Fibroblast of peridontal ligament (primary cell): Measurements from ENCODE around the gene FBXW4.

Experiments used
- DNase-seq: peaks from one replicate; pipeline ENCODE4 v3.0.0-alpha.2; 2010; ENCODE audit errors: extremely low read depth

Gene FBXW4, protein sequence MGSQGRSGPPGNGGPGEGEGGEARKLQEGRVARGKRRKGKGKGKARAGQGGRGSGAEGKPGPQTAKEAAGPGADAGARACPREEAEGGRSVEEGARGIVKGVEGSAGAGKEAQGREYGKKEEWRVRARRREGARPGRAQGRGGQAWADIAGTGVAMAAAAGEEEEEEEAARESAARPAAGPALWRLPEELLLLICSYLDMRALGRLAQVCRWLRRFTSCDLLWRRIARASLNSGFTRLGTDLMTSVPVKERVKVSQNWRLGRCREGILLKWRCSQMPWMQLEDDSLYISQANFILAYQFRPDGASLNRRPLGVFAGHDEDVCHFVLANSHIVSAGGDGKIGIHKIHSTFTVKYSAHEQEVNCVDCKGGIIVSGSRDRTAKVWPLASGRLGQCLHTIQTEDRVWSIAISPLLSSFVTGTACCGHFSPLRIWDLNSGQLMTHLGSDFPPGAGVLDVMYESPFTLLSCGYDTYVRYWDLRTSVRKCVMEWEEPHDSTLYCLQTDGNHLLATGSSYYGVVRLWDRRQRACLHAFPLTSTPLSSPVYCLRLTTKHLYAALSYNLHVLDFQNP

DNA sequence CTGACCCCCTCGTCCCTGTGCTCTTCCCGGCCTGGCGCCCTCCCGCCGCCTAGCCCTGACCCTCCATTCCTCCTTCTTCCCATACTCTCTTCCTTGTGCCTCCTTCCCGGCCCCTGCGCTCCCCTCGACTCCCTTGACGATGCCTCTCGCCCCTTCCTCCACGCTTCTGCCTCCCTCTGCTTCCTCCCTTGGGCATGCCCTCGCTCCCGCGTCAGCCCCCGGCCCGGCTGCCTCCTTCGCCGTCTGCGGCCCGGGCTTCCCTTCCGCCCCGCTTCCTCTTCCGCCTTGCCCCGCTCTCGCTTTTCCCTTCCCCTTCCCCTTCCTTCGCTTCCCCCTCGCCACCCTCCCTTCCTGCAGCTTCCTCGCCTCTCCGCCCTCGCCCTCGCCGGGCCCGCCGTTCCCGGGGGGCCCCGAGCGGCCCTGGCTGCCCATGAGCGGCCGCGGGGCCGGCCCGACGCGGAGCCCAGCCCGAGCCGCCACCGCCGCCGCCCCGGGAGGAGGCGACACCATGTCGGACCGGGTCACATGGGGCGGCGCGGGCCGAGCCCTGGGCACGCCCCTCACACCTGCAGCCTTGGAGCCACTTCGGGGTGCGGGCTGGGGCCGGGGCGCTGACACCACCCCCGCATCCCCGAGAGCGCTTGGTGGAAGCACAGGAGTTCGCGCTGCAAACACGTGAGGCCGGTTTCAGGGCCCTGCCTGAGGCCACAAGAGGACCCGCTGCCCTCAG, at the start of gene FBXW4:
Gene FBXW4, minus strand, starts transcription at position 497 of the 730 bp plus-strand sequence. Its CDS starts 65 bp downstream, at position 432.
- DNase-seq = peak; percentile 20

DNA sequence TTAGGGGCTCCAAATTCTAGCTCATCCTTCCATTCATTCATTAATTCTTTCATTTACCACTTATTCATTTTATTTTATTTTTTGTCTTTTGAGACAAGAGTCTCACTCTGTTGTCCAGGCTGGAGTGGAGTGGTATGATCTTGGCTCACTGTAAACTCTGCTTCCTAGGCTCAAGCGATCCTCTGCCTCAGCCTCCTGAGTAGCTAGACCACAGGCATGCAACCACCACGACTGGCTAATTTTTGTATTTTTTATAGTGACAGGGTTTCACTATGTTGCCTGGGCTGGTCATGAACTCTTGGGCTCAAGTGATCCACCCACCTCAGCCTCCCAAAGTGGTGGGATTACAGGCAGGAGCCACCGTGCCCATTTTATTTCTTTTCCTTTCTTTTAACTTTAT, 49.3 kb upstream of the FBXW4 start:
- DNase-seq = peak; percentile 2

DNA sequence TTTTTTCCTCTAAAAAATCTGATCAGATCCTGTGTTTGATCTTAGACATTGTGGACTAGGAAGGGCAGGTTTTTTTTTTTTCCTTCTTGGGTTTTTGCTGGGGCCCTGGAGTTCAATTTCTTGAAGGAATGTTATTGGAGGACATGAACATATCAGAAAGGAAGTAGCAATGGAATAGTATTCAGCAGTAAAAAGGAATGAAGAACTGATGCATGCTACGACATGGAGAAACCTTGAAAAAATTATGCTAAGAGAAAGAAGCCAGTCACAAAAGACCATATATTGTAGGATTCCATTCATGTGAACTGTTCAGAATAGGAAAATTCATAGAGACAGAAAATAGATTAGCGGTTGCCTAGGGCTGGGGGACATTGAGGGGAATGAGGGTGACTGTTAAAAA, 47.0 kb upstream of the FBXW4 start:
- DNase-seq = no peak

DNA sequence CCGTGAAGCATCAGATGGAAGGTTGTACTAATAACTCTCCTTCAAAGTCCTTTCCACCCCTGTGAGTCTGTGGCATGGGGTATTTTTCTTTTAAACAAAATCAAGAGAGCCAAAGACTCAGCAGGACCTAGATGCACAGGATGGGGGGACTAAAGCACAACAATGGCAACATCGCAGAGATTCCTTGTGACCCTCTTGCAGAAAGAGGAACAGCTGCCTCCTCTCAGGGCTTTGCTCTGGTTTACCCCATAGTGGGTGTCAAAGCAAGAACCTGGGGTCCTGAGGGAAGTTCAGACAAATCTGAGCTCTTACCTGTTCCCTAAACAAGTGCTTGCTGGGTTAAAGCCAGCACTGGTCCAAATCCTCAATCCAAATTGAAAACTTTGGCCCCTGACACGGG, 41.7 kb upstream of the FBXW4 start:
- DNase-seq = no peak

DNA sequence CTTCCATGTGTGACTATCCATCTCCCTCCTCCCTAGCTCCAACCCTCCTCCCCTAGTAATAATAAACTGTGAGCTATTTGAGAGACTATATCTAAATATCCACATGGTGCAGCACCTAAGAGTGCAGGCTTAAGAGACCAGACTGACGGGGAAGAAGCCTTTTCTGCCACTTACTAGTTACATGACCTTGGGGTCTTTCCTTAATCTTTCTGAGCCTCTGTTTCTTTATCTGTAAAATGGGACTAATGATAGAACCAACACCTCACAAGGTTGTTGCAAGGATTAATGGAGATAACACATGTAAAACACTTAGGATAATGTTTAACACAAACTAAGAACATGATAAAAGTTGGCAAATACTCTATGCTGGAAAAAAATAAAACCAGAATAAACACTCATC, 37.1 kb upstream of the FBXW4 start:
- DNase-seq = no peak

DNA sequence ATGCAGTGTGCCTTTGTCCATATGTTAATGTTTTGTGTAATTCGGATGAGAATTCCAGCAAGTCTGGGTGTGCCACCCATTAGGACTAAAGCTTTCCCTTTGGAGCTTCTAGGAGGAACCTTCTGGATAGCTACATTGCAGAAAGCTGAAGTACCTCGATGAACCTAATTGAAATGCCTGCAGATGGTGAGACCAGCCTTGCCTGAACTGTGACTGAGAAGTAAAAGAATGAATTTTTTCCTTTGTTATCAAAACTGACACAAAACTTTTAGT, 31.1 kb upstream of the FBXW4 start:
- no peak for DNase-seq

DNA sequence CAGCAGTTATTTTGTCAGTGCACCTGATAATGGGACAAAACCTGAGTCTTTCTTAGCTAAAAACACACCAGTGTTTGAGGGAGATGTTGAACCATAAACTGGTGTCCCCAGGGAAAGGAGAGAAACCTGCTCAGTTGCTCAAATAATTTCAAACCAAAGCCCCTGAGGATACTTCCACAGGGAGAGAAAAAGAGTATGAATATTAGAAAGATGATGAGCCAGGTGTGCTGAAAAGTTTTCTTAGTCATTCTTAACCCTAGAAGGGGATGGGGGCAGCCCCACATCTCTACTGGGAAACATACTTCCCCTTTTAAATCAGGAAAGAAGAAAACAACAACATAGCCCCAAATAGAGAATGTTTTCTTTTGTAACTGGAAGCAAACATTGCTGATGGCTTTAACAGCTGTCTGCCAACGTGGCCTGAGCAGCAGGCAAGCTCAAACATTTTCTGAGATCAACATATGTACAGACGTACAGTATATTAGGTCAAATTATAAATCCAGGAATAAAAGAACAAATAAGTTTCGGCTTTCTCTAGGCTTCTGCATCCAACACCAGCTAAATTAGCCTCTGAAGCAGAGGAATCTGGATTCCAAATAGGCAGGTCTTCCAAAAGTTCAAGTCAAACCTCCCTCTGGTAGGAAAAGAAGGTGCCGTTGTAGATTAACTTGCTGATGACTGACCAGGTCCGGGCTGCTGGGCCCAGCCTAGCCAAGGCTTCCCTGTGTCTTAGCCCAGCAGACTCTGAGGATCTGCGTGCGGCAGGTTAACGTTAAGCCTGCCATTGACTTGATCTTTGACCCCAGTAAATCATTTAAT, 30.5 kb upstream of the FBXW4 start:
- DNase-seq = no peak

DNA sequence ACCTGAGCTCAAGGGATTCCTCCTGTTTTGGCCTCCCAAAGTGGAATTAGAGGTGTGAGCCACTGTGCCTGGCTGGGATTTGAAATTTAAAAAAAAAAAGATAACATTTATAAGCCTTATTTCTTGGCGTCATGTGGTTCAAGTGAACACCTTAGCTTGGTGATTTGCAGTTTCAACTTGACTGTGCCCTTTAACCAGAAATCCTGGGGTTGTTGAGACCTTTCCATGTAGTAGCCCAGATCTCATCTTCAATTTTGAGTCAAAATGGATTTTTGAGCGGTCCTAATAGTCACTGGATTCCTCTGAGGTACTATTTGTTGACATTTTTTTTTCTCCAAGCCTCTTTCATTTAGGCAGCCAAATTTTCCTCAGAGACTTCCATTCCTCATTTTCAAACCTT, 29.5 kb upstream of the FBXW4 start:
- DNase-seq = no peak

DNA sequence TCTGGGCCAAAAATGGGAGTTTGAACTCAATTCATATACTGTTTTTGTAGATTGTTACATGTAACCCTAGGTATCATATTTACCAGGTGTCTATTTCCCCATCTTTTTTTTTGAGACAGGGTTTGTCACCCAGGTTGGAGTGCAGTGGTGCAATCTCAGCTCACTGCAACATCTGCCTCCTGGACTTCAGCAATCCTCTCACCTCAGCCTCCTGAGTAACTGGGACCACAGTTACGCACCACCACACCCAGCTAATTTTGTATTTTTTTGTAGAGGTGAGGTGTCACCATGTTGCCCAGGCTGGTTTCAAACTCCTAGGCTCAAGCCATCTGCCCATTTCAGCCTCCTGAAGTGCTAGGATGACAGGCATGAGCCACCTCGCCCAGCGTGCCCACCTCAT, 28.2 kb upstream of the FBXW4 start:
- DNase-seq = no peak

DNA sequence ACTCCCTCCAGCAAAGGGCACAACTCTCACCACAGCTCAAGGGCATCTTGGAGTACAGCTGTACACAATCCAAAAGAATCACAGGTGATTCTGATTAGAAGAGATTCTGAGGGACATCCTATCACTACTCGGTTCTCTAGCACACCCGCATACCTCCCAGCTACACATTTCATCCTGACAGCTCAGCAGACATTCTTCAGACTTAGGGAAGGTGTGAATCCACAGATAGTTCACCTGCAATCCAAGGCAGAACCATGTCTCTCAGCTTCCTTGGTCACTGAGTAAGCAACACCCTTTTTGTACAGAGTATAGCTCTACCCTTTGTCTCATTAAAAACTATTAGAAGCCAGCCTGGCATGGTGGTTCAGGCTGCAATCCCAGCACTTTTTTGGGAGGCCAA, 26.8 kb upstream of the FBXW4 start:
- DNase-seq = no peak

DNA sequence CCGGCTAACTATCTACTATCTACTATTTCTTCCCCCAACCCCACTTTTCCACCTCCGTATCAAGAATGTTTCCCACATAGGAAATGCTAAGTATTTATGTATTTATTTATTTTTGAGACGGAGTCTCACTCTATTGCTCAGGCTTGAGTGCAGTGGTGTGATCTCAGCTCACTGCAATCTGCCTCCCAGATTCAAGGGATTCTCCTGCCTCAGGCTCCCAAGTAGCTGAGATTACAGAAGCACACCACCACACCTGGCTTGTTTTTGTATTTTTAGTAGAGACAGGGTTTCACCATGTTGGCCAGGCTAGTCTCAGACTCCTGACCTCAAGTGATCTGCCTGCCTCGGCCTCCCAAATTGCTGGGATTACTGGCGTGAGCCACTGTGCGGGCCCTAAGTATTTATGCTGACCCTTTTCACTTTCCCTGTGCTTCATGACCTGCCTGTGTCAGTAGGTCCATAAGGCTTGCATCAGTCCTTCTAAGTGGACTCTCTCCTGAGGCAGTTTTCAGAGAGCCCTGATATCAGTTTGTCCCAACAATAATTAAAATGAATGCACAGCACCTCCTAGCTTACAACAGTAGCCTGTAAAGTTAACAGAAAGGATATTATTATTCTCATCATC, 25.7 kb upstream of the FBXW4 start:
- DNase-seq = no peak

DNA sequence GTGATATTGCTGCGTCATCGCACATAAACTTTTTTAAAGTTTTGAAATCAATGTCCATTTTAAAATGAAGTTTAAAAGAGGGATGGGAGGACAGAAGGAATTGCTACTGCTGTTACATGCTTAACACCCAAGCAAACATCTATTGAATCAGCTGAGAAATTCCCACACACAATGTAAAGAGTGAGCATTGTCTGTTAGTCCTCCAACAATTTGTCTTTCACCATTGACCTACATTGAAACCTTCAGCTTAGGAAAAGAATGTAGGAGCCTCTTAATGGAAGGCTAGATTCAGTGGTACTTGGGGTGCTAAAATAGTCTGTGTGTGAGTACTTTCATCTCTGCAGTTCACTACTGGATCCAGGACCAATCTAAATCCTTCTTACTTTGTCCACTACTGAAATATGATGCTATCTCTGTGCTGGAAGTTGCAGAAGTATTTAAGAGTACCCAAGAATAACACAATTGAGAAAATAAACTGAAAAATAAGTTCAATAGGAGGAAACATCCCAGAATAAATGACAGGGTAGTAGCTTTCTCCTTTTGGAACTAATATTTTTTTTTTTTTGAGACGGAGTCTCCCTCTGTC, 23.8 kb upstream of the FBXW4 start:
- peak; percentile 26 for DNase-seq

DNA sequence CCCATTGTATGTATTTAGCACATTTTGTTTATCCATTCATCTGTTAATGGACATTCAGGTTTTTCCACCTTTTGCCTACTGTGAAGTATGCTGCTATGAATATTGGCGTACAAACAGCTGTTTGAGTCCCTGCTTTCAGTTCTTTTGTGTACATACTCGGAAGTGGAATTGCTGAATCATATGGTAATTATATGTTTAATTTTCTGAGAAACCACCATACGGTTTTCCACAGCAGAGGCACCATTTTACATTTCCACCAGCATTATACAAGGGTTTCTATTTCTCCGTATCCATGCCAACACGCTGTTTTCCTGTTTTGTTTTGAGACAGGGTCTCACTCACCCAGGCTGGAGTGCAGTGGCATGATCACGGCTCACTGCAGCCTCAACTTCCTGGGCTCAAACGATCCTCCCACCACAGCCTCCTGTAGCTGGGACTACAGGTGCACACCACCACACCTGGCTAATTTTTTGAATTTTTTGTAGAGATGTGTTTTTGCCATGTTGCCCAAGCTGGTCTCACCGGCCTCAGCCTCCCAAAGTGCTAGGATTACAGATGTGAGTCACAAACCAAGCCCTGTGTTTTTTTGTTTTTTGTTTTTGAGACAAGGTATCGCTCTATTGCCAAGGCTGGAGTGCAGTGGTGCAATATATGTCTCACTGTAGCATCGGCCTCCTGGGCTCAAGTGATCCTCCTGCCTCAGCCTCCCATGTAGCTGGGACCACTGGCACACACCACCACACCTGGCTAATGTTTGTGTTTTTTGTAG, 22.1 kb upstream of the FBXW4 start:
- peak; percentile 13 for DNase-seq

DNA sequence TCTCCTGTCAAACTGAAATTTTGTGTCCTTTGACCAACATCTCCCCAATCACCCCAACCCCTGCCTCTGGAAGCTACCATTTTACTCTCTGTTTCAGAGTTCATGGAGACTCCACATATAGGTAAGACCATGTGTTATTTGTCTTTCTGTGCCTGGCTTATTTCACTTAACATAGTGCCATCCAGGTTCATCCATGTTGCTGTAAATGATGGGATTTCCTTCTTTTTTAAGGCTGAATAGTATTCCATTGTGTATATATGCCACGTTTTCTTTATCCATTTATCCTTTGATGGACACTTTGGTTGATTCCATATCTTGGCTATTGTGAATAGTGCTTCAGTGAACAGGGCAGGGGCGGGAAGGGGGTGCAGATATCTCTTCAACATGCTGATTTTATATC, 18.0 kb upstream of the FBXW4 start:
- no peak for DNase-seq

DNA sequence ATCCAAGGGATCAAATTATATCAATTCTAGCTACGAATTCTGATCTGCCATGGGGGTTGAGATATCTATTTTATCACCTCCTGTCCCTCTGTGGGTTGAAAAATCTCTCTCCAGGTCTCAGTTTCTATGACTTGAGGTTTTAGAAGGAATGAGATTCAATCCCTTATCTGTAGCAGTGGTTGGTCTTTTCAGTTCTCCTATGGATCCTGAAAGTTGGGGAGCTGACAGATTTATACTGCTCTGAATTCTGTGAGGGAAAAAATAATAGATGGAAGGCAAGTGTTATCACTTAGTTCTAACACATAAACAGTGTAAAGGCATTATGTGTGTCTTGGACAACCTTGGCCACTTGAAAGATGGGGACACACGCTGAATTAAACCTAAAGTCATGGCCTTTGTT, 15.8 kb upstream of the FBXW4 start:
- no peak for DNase-seq

DNA sequence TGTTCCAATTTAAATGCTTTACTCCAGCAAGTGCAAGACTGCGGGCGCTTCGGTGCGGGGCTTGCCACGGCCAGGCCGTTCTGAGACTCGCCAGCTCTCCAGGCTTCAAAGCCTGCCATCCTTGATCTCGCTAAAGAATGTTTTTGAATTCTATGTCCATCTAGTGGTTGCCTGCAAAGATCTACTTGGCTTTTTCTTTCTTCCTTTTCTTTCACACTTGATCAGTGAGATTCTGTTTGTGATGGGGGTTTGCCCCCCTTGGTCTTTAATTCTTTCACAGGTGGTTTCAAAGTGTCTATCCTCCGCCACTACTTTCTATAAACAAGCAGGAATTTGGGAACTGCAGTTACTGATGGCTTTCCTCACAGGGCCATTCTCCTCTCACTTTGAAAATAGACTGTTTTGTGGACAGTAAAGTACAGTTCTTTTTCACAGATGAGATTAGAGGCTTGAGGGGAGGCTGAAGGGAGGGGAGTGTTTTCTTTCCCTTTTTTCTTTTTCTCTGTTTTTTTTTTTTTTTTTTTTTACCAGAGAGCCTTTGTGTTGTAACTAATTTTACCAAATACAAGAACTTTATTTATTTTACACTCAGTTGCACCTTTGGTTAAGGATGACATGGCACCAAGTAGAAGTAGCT, 15.2 kb upstream of the FBXW4 start:
- DNase-seq = no peak

DNA sequence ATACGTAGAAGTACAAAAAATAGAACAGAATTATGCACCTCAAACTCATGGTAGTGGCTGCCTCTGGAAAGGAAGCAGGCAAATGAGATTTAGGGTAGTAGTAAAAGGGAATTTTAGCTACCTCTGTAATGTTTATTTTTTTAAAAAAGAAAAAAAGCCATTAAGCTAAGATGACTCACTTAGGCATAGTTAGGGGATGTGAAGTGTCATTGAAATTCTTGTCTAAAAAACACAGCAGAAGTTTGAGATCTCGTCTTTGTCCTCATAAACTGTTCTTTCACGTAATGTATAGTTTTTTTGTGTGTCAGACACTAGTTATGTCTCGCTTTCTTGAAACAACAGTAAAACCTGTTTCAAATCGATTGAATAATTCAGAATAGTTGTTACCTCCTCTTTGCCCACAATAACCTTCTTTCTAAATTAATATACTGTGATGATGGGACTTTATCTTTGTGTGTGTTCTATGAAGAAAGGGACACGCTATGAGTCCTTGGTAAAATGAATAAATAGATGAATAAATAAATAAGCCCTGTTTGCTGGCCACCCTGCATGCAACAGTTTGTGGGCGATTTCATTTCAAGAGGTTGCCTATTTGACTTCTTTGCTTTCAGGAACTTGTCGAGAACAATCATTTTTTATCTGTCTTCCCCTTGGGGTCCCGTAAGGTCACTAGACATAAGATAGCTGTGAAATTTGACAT, 14.5 kb upstream of the FBXW4 start:
- DNase-seq = no peak

DNA sequence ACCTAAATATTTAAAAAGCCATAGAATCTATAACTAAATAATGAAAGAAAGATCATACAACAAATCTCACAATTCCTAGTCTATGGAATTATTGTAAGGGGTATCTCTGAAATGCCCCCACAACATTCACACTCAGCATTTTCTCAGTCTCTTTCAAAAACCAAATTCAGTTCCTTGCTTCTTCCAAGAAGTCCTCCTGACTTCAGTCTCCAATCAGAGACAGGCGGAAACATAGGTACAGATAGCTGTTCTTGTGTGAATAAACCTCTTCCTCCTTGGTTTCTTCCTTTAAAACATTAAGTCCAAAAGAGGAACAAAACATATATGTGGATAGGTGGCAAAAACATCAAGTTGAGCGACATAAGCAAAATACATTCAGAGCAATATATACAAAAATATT, 13.9 kb upstream of the FBXW4 start:
- no peak for DNase-seq

DNA sequence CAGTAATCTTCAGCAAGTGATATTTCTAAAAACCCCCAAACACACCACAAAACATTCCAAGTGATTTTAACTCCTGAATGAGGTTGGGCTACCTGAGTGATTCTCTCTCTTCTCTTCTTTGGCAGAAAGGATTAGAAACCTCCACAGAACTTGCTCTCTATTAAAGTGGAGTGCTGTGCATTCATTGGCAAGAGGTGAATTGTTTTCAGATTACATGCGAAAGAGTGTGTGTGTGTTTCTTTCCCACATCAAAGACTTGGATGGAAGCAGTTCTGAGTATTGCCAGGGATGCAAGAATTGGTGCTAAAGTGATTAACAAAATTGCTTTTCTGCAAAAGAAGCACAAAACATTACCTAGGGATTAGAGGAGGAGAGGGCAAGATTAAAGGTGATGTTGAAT, 13.1 kb upstream of the FBXW4 start:
- no peak for DNase-seq

DNA sequence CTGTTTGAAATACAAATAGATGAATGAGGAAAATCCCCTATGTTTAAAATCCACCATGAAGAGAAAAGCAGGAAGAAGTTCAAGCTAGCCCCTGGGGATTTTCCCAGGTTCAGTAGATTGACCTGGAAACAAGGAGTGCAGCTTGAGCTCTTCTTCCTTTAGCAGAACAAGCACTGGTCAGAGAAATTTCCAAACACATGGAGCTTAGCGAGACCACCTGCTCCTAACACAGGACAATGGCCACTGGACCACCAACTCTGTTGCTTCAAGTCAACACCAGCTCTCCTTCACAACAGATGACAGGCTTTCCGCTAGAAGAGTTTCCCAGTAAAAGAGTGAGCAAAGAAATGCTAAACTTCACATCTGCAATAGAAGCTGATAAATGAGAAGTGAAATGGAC, 9.4 kb upstream of the FBXW4 start:
- DNase-seq = no peak
